ENCODE data around the gene HS1BP3.

HS1BP3 gene

DNA sequence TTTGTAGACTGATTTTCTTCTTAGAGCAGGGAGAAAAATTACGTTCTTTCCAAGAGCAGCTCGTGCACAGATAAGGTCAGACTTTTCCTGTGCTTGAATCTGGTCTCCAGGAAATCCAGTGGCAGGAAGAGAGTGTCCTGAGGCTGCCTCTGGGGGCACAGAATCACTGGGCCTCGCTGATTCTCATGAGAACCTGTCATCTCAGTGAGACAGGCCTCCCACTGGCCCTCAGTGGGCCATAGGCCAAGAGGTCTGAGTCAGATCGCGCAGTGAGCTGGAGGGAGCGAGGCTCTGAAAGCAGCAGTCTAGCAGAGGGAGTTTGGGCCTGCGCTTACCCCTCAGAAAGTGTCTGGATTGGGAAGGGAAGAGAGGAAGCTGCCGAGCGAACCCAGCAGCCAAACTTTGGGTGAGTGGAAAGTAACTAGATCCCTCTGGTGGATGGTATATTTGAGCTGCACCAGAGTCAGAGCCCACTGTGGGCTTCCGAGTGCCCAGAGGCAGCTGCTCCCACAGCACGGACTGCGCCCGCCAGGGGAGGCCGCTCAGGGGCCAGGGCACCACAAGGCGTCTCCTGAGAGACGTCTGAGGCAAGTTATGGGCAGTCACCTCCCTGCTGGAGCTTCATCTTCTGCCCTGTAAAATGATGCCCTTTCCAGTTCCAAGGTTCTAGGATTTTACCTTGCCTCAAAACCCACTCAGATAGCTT is 24.2 kb upstream of the HS1BP3 start:
- no peak for DNase-seq (ENCODE audit: low read depth)

DNA sequence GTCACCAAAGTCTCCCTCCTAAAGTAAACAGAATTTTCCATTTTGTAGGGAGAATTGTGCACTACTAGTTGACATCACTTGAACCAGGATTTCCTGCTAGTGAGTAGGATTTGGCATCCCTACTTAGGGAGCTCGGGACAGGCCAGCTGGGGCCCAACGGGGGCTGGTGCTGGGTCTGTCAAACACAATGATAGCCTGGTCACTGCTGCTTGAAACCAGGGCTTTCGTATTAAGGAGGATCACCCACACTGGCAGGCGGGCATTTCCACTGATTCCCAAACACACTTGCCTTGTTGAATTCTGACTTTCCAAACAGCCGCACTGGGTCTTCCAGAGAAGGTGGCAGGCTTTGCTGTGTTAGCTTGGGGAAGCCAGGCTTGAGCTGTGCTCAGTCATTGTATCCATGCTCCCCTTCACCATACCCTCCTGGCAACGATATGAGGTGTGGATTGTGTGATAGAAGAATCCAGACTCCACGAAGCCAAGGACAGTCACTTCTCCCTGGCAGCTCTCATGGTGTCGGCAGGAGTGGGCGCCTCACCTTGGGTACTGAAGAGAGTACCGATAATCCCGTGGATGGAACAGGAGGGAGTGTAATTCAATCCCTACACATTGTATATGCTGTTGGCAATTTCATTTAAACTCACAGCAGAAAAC is 23.5 kb upstream of the HS1BP3 start:
- DNase-seq (ENCODE audit: low read depth): no peak

DNA sequence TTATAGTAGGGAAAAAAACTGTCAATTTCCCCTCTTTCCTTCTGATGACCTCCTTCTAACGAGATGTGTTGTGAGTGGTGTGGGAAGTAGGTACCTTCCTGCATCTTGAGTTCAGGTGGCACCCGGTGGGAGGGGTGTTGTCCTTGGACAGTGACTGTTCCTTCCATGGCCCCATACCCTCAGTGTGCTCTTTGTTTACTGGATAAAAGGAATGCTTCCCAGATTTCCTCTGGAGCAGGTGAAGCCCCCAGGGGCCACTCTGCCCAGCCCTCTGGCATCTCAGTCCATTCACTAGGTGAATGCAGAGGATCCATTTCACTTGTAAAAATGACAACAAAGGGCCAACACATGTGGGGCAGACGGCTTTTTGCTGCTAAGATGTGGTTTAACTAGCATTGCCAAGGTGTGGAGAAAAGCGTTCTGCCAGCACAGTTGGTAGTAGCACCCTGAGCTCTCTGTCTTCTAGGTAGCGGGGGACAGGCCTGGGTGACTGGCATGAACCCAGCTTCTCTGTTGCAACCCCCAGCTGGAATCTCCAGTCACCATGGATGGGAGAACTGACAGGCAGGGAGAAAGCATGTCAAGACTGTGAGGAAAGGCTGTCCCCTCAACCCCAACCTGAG is 22.9 kb upstream of the HS1BP3 start:
- DNase-seq (ENCODE audit: low read depth): no peak

DNA sequence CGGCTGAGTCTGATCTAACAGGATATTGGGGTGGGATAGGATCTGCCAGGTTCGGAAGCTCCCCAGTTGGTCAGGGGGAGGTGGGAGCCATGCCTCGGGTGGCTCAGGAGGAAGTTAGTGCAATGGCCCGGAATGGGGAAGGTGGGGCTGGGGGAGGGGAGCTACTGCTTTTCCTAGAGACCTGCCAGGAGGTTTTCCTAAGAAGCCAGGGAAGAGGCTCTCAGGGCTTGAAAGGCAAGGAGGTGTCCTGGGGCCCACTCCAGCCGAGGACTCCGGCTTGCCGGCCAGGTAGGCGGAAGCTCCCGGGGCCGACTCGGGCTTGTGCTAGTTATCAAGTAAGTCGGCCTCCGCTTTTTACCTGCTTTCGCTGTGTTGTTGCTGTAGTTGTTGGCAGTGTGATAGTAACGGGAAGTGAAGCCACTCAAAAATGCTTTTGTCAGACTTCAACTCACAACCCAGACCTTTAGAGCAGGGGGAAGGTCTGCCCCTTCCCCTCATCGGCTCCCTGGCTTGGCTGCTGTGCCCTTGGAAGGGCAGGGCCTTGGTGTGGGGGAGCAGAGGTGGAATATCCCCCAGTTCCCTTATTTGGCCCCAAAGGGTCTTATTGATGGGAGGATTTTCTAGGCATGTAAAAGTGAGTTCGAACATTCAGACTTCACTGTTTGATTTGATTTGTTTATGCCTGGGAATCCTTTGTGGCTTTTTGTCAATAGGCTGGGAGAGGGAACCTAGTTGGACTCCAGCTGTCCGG is 21.5 kb upstream of the HS1BP3 start:
- DNase-seq (ENCODE audit: low read depth): no peak

DNA sequence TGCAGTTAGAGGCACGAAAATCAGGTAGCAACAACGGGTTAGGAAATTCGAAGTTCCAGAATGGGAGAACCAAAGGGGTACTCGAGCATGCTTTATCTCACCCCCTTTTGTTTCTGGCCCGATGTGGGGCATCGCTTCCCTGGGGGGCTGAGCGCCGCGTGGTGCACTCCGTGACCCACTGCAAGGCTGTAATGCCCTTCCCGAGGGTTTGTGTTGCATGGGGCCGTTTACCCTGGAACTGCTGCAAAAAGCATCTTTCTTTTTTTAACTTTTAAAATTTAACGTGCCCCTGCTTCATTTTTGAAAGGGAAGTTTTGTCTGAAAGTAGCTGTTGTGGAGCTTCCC is 20.8 kb upstream of the HS1BP3 start:
- no peak for DNase-seq (ENCODE audit: low read depth)

DNA sequence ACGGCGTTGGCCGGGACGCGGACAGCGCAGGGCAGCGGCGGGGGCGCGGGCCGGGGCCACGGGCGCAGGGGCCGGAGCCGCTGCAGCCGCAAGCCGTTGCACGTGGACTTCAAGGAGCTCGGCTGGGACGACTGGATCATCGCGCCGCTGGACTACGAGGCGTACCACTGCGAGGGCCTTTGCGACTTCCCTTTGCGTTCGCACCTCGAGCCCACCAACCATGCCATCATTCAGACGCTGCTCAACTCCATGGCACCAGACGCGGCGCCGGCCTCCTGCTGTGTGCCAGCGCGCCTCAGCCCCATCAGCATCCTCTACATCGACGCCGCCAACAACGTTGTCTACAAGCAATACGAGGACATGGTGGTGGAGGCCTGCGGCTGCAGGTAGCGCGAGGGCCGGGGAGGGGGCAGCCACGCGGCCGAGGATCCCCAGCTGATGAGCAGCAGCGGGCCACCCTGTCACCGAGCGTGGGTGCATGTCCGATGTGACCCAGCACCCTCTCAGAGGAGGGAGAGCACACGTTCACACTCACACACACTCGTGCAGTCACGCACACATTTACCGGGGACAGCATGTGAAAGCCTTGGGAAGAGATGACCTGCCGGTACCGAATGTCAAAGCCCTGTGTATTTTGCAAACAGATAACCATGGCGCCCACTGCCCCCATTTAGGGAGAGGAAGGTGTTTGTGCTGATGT is 20.3 kb upstream of the HS1BP3 start:
- DNase-seq (ENCODE audit: low read depth): no peak

DNA sequence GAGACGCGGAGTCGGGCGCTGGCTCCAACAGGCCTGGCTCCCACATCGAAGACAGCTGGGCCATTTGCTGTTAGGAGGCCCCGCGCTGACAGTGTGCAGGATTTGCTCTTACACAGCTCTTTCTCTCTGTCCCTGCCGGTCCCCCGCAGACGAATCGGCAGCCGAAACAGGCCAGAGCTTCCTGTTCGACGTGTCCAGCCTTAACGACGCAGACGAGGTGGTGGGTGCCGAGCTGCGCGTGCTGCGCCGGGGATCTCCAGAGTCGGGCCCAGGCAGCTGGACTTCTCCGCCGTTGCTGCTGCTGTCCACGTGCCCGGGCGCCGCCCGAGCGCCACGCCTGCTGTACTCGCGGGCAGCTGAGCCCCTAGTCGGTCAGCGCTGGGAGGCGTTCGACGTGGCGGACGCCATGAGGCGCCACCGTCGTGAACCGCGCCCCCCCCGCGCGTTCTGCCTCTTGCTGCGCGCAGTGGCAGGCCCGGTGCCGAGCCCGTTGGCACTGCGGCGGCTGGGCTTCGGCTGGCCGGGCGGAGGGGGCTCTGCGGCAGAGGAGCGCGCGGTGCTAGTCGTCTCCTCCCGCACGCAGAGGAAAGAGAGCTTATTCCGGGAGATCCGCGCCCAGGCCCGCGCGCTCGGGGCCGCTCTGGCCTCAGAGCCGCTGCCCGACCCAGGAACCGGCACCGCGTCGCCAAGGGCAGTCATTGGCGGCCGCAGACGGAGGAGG is 19.6 kb upstream of the HS1BP3 start:
- no peak for DNase-seq (ENCODE audit: low read depth)

DNA sequence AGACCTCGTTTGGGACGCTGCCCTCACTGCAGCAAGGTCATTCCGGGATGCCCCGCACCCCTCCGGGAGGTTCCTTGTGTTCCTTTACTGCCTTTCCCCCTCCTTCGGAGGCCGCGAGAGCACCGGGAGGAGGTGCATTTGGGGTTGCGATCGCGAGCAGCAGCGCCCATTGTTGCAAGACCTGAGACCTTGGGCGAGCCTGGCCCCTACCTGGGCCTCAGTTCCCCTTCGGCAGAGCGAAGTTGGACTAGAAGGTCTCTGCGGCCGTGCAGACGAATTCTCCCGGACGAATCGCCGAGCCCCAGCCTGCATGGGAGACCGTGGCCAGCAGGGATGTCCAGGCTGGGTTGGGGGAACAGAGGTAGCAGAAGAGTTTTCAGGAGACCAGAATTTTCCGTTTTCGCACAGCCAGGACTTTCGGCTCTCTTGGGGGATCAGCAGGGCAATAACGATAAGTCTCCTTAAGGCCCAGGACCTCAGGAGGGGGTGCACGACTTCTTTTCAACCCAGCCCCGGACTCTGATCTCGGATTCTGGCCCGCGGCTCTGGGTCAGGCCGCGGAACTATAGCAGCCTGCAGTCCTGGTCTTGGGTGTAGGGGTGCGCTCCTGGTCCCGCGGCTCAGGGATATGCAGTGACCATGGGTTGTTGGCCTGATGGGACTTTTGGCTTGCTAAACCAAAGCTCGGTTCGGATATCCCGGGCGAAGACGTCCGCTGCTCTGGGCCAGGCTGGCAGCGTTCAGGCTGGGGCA is 18.8 kb upstream of the HS1BP3 start:
- DNase-seq (ENCODE audit: low read depth): no peak

DNA sequence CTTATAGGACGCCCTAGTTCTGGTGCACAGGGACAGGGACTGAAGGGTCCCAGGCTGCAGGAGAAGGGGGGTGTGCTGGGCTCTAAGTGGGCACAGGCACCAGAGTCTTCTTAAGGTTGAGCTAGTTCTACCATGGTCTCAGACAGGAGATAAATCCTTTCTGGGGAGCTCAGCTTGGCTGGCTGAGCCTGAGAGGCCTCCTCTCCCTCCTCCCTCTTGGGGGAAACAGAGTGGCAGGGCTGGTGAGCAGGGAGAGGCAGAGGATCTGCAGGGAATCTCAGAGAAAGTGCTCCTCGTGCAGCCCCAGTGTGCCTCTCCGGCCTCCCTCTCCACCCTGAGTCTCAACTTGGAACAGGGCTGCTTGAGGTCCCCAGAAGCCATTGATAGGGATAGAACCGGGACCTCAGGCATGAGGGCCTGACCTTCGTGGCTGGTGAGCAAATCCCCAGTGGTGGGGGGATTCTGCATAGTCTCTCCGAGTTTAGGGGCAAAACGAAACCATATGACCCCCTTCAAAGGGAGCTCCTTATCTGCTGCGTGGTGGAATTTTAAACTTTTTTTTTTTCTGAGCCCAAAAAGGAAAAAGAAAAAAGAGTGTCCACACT is 18.1 kb upstream of the HS1BP3 start:
- DNase-seq (ENCODE audit: low read depth): no peak

DNA sequence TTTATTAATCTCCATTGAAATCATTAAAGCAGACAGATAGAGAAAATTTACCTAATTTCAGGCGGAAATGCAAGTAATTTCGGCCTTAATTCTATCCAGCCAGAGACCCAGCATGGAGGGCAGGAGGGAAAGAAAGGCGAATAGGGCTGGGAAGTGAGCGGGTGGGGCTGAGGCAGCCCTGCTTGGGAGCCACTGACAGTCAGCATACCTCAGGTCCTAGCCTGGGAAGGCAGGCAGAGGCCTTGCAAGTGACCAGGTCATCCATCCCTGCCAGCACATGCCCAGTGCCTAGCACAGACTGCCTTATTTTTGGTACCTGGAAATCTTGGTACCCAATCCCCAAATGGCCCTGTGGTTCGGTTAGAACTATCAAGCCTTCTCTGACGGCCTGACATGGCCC is 17.6 kb upstream of the HS1BP3 start:
- no peak for DNase-seq (ENCODE audit: low read depth)

DNA sequence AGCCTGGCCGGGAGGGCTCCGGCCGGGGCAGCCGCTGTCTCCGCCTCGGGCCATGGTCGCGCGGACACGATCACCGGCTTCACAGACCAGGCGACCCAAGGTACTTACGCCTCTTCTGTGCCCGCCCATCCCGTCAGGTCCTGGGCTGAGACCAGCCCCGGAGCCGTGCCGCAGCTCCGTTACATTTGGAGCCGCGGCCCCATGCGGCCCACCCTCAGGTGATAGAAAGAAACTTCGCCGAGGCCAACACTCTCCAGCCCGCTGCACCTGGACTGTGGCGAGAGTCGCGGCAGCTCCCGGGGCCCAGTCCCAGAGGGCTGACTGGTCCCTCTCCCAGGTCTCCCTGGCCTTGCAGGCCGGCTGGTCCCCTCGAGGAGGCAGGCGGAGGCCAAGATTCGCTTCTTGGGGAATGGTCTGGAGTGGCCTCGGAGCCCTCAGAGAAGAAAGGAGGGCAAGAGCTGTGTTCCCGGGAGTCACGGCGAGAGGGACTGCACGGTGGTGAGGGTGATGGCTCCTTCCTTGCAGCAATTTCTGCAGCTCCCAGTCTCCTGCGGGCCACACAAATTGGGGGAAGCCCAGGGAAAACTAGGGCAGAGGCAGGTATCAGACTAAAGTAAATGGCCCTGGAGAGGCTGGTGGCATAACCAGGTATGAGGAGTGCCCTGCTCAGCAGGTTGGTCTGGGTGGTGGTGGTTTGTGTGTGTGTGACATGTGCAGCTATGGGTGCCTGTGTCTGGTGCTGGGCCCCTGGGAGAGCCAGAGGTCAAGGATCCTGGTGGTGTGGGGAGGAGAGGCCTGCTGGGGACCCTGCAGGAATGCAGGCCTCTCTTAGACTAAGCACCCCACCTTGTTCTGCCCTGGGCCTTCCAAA is 16.9 kb upstream of the HS1BP3 start:
- no peak for DNase-seq (ENCODE audit: low read depth)

DNA sequence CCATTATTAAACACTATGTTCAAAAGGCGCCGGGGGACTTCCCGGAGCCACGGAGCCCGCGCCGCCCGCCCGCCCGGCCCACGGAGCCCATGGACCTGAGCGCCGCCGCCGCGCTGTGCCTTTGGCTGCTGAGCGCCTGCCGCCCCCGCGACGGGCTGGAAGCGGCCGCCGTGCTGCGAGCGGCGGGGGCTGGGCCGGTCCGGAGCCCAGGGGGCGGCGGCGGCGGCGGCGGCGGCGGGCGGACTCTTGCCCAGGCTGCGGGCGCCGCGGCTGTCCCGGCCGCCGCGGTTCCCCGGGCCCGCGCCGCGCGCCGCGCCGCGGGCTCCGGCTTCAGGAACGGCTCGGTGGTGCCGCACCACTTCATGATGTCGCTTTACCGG is 16.2 kb upstream of the HS1BP3 start:
- DNase-seq (ENCODE audit: low read depth): no peak

DNA sequence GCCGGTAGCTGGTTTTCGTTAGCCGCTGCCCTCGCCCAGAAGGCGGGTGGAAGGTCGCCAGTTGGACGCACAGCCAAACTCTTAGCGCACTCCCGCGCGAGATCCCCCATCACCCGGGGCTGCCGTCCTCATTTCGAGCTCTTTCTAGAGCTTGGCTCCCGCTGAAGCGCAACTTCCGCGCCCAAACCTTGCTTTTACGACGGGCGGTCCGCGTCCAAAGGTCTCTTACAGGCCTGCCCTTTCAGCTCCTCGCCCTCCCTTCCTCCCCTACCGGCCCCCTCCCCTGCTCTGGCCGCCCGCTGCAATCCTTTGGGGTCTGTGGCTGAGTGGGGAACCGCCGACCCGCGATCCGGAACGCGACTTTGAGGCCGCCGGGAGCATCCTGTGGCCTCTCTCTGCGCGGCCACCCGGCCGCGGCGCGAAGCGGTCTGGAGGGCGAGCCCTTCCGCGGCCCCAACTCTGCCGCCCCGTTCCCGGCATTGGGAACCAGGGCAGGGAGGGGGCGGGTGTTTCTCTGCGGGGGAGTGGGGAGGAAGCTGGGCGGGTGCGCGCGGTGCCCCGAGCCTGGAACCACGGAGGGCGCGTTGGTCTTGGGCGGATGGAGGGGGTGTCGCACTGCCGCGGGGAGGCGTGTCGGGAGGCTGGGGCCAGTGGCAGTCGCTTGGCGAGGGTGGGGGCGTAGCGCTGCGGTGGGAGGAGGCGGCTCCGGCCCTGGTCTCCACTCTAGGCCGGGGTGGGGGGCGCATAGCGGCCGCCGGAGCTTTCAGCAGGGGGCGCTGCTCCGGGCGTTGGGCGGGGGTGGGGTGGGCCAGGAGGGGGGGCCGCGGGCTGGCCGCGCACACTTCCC is 15.6 kb upstream of the HS1BP3 start, which contains the start of gene GDF7:
TSS of gene GDF7 (plus strand) at position 841 of the 847 bp plus-strand sequence. CDS start 96 bp downstream, outside the sequence.
- DNase-seq (ENCODE audit: low read depth): no peak

DNA sequence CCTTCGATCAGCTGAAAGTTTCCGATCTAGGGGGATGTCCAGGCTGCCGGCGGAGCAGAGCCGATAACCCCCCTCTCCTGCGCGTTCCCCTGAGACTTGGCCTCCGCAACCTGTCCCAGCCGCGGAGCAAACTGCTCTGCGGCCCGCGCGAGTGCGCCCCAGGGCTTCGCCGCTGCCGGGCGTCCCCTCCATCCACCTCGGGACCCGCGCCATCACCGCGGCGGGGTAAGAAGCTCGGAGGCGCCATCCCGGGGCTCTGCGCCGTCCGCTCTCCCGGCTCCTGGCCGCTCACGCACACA is 15.1 kb upstream of the HS1BP3 start:
- DNase-seq (ENCODE audit: low read depth): no peak

DNA sequence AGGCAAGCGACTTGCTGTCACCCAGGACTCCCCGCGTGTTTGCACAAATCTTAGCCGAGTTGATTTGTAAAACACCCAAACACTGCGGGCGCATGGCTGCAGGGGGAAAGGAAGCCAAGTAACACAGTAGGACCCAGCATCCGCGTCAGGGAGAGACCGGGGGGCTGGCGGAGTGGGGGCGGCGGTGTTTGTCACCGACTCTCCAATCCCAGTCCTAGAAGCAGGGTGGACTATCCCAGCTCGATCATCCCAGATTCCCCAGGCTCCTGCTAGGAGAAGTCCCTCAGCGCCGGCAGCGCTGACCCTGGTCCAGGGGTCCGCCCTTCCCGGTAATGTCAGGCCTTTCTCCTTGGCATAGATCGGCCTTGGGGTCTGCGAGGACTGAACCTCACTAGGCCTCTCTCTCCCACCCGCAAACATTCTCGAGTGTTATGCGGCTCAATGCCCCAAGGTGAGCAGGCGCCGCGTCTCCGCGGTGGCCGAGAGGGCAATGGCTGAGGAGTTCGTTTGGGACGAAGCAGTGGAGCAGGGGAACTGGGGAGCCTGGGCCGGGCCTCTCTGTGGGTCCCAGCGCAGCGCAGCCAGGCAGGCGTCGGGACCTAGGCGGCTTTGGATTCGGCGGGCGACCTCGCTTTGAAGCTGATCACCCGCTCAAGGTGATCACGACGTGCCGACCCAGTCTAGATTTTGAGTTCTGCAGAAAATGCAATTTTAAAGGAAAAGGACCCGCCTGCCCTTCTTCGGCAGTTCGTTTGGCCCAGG is 14.5 kb upstream of the HS1BP3 start:
- no peak for DNase-seq (ENCODE audit: low read depth)

DNA sequence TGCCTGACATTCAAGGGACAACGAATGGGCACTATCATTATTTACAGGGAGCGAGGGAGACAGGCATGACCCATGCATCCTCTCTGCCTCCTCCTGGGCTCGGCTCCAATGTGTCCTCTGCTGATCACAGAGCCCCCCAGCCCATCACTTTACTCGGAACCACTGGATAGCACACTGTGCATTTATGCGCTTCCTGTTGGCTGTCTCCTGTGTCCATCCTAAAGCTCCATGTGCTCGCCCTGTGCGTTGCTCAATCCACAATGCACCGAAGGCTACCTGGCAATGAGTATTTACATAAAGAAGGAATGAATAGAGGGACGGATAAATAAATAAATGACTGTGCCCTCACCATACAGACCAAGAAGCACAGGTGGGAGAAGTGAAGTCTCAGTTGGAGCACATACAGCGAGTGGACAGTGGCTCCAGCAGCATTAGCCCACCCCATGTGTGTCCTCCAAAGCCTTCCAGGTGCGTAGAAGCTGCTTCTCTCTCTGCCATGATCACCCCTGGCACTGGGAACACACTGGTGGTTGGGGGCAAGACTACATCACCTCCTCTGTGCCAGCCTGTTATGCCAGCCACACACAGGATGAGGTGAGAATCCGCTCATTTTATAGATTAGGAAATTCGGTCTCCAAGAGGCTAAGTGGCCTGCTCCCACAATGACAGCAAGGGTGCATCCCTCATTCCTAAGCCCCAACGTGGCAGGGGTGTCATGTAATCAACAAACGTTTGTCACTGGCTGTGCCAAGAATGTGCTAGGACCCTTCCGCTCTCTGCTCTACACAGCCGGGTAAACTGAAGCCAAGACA is 13.7 kb upstream of the HS1BP3 start:
- DNase-seq (ENCODE audit: low read depth): no peak

DNA sequence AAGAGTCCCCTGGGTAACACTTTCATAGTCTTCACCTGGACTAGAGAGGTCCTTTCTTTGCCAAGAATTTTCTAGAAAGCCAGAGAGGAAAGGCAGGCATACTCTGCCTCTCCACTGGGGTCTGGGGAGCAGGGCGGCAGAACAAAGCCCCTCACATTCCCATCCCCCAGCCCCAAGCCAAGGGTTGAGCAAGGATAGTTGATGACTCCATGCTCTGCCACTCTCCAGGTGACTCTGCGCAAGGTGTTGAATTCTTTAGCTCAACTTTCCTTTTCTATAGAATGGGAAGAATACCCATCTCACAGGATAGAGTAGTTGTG is 13.1 kb upstream of the HS1BP3 start:
- DNase-seq (ENCODE audit: low read depth): no peak
